Loucy (cell line): Measurements from ENCODE around the gene TMEM38B.

Experiments used
- H2AFZ ChIP-seq: fragments of 200-600 bp; sonication (generic); 2 replicates; pipeline ENCODE4 v1.6.0; 2016; ENCODE audit warnings: antibody characterized with exemption, mild to moderate bottlenecking, low read length, moderate library complexity
- H3F3A ChIP-seq: fragments of 200-600 bp; 2 replicates; pipeline ENCODE4 v1.6.0; 2016; ENCODE audit warnings: antibody characterized with exemption, low read depth, mild to moderate bottlenecking
- H3K27me3 ChIP-seq: fragments of 200-600 bp; sonication (generic); 2 replicates; pipeline ENCODE4 v1.6.1; 2014; ENCODE audit warnings: low read length, mild to moderate bottlenecking; ENCODE audit not compliant: insufficient read depth, poor library complexity, severe bottlenecking
- H3K36me3 ChIP-seq: fragments of 200-600 bp; sonication (generic); 2 replicates; pipeline ENCODE4 v1.6.1; 2016; ENCODE audit warnings: low read length; ENCODE audit not compliant: insufficient read depth
- H3K4me1 ChIP-seq: fragments of 200-600 bp; sonication (generic); 2 replicates; pipeline ENCODE4 v1.5.1; 2014; ENCODE audit warnings: low read length, mild to moderate bottlenecking; ENCODE audit not compliant: insufficient read depth, poor library complexity, severe bottlenecking
- H3K4me2 ChIP-seq: fragments of 200-600 bp; sonication (generic); 2 replicates; pipeline ENCODE4 v1.6.0; 2014; ENCODE audit warnings: antibody characterized with exemption, low read length, low read depth, mild to moderate bottlenecking; ENCODE audit not compliant: poor library complexity, severe bottlenecking
- H3K4me3 ChIP-seq: fragments of 200-600 bp; sonication (generic); 2 replicates; pipeline ENCODE4 v1.5.1; 2014; ENCODE audit warnings: low read length, mild to moderate bottlenecking, mixed read lengths; ENCODE audit not compliant: poor library complexity, severe bottlenecking
- H3K79me2 ChIP-seq: fragments of 200-600 bp; sonication (generic); 2 replicates; pipeline ENCODE4 v1.6.1; 2014; ENCODE audit warnings: low read length; ENCODE audit not compliant: insufficient read depth
- H3K9ac ChIP-seq: fragments of 200-600 bp; sonication (generic); 2 replicates; pipeline ENCODE4 v1.6.0; 2014; ENCODE audit warnings: mild to moderate bottlenecking, low read depth, low read length, moderate library complexity; ENCODE audit not compliant: poor library complexity, severe bottlenecking
- H3K9me2 ChIP-seq: fragments of 200-600 bp; sonication (generic); replicated peaks from 2 replicates; pipeline ENCODE4 v1.6.1; 2016; ENCODE audit warnings: low read depth, low read length, mixed read lengths
- H3K9me3 ChIP-seq: fragments of 200-600 bp; sonication (generic); 2 replicates; pipeline ENCODE4 v1.6.1; 2014; ENCODE audit warnings: mild to moderate bottlenecking, antibody characterized with exemption, low read length, low read depth; ENCODE audit not compliant: insufficient read depth
- H4K20me1 ChIP-seq: fragments of 200-600 bp; sonication (generic); 2 replicates; pipeline ENCODE4 v1.6.0; 2014; ENCODE audit warnings: antibody characterized with exemption, low read length, mild to moderate bottlenecking; ENCODE audit not compliant: insufficient read depth, poor library complexity, severe bottlenecking
- EZH2phosphoT487 ChIP-seq: fragments of 200-600 bp; IDR thresholded peaks from 2 replicates; pipeline ENCODE4 v1.6.1; 2018; ENCODE audit warnings: antibody characterized with exemption, mild to moderate bottlenecking, moderate library complexity, borderline replicate concordance
- TF ChIP-seq, protein P1 (sequence below): fragments of 200-600 bp; sonication (generic); conservative IDR thresholded peaks from 2 replicates; pipeline ENCODE4 v1.5.1; 2014; ENCODE audit warnings: mild to moderate bottlenecking, antibody characterized with exemption, low read length

TMEM38B gene

DNA sequence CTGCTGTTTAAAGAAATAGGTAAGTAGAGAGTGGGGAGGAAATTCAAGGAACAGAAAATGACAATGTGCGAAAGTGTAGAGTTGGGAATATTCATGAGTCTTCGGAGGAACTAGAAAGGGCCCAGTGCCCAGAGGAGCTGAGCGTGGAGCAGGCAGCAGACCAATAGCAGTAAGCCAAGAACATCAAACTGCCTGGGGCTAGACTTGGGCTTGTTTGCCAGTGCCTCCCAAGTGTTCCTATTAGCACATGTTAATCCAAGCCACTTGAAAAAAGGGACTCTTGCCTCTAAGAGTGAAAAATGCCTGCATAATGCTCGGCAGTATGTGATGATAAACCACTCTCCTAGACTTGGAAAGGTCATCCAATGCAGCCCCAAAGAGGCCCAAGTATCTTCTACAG, 33.3 kb upstream of the TMEM38B start:
- no peaks in the 10 kb centered on the region for H3K79me2 ChIP-seq
- H3K4me3 ChIP-seq = no peak overlapping the region
- TF ChIP-seq, protein P1, sequence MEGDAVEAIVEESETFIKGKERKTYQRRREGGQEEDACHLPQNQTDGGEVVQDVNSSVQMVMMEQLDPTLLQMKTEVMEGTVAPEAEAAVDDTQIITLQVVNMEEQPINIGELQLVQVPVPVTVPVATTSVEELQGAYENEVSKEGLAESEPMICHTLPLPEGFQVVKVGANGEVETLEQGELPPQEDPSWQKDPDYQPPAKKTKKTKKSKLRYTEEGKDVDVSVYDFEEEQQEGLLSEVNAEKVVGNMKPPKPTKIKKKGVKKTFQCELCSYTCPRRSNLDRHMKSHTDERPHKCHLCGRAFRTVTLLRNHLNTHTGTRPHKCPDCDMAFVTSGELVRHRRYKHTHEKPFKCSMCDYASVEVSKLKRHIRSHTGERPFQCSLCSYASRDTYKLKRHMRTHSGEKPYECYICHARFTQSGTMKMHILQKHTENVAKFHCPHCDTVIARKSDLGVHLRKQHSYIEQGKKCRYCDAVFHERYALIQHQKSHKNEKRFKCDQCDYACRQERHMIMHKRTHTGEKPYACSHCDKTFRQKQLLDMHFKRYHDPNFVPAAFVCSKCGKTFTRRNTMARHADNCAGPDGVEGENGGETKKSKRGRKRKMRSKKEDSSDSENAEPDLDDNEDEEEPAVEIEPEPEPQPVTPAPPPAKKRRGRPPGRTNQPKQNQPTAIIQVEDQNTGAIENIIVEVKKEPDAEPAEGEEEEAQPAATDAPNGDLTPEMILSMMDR = no peak
- TF ChIP-seq EZH2phosphoT487 = no peak
- H3K36me3 ChIP-seq = no peaks in the 10 kb centered on the region
- H4K20me1 ChIP-seq = no peaks in the 10 kb centered on the region
- no peak overlapping the region for H3K4me2 ChIP-seq
- no peaks in the 10 kb centered on the region for H3K4me1 ChIP-seq
- H3F3A ChIP-seq = no peaks in the 10 kb centered on the region
- H3K9me2 ChIP-seq = no peaks in the 10 kb centered on the region
- no peak overlapping the region for H2AFZ ChIP-seq
- H3K9ac ChIP-seq = no peak overlapping the region
- H3K27me3 ChIP-seq = no peaks in the 10 kb centered on the region
- no peaks in the 10 kb centered on the region for H3K9me3 ChIP-seq

DNA sequence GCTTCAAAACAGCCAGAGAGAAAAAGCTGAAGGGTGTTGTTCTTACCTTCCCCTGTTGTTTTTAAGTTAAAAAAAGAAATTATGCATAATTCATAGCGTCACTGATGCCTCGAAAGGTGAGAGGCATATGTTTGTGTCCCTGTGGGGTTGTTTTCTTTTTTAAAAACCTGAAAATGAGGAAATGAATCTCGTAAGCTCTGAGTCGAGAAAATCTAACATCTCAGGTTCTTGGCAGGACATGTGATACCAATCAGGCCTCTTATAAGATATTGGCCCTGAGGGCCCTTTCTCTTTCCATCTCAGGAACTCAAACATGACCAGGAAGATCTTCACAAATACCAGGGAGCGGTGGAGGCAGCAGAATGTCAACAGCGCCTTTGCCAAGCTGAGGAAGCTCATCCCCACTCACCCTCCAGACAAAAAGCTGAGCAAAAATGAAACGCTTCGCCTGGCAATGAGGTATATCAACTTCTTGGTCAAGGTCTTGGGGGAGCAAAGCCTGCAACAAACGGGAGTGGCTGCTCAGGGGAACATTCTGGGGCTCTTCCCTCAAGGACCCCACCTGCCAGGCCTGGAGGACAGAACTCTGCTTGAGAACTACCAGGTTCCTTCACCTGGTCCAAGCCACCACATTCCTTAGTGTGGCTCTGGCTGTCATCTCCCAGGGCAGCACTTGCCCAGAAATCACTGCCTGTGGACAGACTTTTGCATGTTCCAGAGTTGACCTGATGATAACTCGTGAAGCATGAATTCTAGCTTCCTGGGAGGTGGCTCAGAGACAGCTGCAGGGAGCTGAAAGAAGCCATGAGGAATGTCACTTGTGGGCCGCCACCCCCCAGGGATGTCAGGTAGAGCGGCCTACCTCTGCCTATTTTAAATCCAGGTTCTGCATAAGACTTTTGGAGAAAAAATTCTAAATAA, 31.9 kb upstream of the TMEM38B start, which contains the start of gene TAL2:
Gene TAL2 (plus strand): TSS at position 274 of the 921 bp plus-strand sequence. CDS start 40 bp downstream, at position 314.
- Histone ChIP-seq H3K27me3 (no peaks in the 10 kb centered on the region), H4K20me1 (no peaks in the 10 kb centered on the region), H3F3A (no peaks in the 10 kb centered on the region), H3K9ac (no peak within 1 kb of the TSS), H3K4me1 (no peaks in the 10 kb centered on the region), H2AFZ (no peak within 1 kb of the TSS), H3K4me3 (no peak within 1 kb of the TSS), H3K9me2 (no peaks in the 10 kb centered on the region), H3K4me2 (no peak within 1 kb of the TSS), H3K9me3 (no peaks in the 10 kb centered on the region), H3K79me2 (no peaks in the 10 kb centered on the region), H3K36me3 (no peaks in the 10 kb centered on the region)
- no peak for TF ChIP-seq EZH2phosphoT487
- TF ChIP-seq, protein P1 = no peak

DNA sequence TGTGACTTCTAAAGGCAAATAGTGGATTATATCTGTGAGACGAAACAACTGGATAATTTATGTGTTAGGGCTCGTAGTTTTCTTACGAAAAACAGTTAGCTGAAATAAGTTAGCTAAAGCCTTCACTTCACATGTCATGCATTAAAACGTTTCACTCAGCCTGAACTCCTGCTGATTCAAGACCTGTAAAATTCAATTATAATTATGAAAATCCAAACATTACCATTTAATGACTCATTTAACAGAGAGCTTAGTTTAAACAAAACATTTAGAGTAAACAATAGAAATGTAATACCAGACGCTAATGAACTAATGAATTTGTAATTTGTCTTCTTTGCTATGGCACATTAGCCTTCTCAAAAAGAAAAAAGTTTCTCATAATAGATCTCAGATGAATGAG, 30.4 kb upstream of the TMEM38B start:
- no peak overlapping the region for H3K4me2 ChIP-seq
- H3K79me2 ChIP-seq = no peaks in the 10 kb centered on the region
- H3K36me3 ChIP-seq = no peaks in the 10 kb centered on the region
- no peak overlapping the region for H3K4me3 ChIP-seq
- TF ChIP-seq, protein P1 = no peak
- no peak for TF ChIP-seq EZH2phosphoT487
- no peaks in the 10 kb centered on the region for H4K20me1 ChIP-seq
- H3K27me3 ChIP-seq = no peaks in the 10 kb centered on the region
- H3K9me3 ChIP-seq = no peaks in the 10 kb centered on the region
- H3K4me1 ChIP-seq = no peaks in the 10 kb centered on the region
- no peak overlapping the region for H3K9ac ChIP-seq
- no peaks in the 10 kb centered on the region for H3K9me2 ChIP-seq
- no peaks in the 10 kb centered on the region for H3F3A ChIP-seq
- H2AFZ ChIP-seq = no peak overlapping the region
